ENCODE data around the gene BLNK. TPM values are rescaled to one million over a fixed set of nuclear protein-coding genes. Genes with fewer than 3 reads are reported as not detected.

The BLNK gene
- total and polyA plus RNA-seq, 2 experiments from 2014 or later = 0.11 TPM; not detected in 1

DNA sequence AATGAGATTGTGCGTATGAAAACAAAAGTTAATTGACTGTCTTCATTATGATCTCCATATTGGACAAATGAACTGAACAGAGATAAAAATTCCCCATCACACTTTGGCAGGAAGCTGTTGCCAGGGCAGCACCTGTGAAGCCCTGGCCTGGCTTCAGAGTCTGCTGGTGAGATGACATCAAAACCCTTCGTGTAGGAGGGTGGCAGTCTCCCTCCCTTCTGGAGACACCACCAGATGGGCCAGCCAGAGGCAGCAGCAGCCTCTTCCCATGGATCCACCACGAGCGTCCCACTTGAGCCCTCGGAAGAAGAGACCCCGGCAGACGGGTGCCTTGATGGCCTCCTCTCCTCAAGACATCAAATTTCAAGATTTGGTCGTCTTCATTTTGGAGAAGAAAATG, 32.9 kb upstream of the BLNK start, which contains the start of gene DNTT (continued):
- TF ChIP-seq, protein P1, sequence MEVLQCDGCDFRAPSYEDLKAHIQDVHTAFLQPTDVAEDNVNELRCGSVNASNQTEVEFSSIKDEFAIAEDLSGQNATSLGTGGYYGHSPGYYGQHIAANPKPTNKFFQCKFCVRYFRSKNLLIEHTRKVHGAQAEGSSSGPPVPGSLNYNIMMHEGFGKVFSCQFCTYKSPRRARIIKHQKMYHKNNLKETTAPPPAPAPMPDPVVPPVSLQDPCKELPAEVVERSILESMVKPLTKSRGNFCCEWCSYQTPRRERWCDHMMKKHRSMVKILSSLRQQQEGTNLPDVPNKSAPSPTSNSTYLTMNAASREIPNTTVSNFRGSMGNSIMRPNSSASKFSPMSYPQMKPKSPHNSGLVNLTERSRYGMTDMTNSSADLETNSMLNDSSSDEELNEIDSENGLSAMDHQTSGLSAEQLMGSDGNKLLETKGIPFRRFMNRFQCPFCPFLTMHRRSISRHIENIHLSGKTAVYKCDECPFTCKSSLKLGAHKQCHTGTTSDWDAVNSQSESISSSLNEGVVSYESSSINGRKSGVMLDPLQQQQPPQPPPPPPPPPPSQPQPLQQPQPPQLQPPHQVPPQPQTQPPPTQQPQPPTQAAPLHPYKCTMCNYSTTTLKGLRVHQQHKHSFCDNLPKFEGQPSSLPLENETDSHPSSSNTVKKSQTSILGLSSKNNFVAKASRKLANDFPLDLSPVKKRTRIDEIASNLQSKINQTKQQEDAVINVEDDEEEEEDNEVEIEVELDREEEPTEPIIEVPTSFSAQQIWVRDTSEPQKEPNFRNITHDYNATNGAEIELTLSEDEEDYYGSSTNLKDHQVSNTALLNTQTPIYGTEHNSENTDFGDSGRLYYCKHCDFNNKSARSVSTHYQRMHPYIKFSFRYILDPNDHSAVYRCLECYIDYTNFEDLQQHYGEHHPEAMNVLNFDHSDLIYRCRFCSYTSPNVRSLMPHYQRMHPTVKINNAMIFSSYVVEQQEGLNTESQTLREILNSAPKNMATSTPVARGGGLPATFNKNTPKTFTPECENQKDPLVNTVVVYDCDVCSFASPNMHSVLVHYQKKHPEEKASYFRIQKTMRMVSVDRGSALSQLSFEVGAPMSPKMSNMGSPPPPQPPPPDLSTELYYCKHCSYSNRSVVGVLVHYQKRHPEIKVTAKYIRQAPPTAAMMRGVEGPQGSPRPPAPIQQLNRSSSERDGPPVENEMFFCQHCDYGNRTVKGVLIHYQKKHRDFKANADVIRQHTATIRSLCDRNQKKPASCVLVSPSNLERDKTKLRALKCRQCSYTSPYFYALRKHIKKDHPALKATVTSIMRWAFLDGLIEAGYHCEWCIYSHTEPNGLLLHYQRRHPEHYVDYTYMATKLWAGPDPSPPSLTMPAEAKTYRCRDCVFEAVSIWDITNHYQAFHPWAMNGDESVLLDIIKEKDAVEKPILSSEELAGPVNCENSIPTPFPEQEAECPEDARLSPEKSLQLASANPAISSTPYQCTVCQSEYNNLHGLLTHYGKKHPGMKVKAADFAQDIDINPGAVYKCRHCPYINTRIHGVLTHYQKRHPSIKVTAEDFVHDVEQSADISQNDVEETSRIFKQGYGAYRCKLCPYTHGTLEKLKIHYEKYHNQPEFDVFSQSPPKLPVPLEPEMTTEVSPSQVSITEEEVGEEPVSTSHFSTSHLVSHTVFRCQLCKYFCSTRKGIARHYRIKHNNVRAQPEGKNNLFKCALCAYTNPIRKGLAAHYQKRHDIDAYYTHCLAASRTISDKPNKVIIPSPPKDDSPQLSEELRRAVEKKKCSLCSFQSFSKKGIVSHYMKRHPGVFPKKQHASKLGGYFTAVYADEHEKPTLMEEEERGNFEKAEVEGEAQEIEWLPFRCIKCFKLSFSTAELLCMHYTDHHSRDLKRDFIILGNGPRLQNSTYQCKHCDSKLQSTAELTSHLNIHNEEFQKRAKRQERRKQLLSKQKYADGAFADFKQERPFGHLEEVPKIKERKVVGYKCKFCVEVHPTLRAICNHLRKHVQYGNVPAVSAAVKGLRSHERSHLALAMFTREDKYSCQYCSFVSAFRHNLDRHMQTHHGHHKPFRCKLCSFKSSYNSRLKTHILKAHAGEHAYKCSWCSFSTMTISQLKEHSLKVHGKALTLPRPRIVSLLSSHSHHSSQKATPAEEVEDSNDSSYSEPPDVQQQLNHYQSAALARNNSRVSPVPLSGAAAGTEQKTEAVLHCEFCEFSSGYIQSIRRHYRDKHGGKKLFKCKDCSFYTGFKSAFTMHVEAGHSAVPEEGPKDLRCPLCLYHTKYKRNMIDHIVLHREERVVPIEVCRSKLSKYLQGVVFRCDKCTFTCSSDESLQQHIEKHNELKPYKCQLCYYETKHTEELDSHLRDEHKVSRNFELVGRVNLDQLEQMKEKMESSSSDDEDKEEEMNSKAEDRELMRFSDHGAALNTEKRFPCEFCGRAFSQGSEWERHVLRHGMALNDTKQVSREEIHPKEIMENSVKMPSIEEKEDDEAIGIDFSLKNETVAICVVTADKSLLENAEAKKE (CRISPR knock-in tag; IDR thresholded peaks at IDR 0.05) = no peak
- no peak for TF ChIP-seq JUNB (IDR thresholded peaks at IDR 0.05; ENCODE audit: unreplicated experiment)

DNA sequence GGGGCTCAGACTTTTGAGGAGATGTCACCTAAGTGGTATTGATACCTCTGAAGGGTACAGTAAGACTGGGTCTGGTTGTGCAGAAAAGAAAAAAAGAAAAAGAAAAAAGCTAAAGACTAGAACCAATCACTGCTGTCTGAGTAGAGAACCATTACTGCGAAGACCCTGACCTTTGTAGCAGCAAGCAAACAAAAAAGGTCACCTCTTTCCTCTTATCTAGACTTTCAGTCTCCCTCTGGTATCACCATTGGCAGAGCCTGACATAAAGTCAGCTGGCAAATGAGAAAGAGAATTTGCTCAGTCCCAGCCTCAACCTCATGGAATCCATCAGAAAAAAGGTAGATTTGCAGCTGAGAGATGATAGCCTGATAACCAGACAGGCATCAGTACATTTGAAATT, 30.2 kb upstream of the BLNK start:
- H2AFZ ChIP-seq = peak overlapping the region; percentile 98; the same call in 1 of the 2 replicates
- H3K4me1 ChIP-seq (ENCODE audit: insufficient read depth) = no peaks in the 10 kb centered on the region
- 0 out of 2 replicates have a peak, but pooled peaks cover 2% of the 10 kb centered on the region for H3K9me2 ChIP-seq (ENCODE audit: insufficient read depth)
- no peak overlapping the region for H3K4me3 Mint-ChIP-seq
- no peaks in the 10 kb centered on the region for H3K79me2 ChIP-seq (replicated peaks; ENCODE audit: insufficient read depth)
- H3K27me3 Mint-ChIP-seq (ENCODE audit: insufficient read depth, low read depth, poor library complexity) = peaks cover 9% of the 10 kb centered on the region
- H3K36me3 ChIP-seq (ENCODE audit: insufficient read depth) = no peaks in the 10 kb centered on the region
- no peaks in the 10 kb centered on the region for H3K9me3 Mint-ChIP-seq
- no peak for TF ChIP-seq STAT1 (IDR thresholded peaks at IDR 0.05; ENCODE audit: unreplicated experiment)
- no peak for TF ChIP-seq ZNF114 (CRISPR knock-in tag; IDR thresholded peaks at IDR 0.05)
- TF ChIP-seq EZH2 (IDR thresholded peaks at IDR 0.05; ENCODE audit: low read depth, unreplicated experiment) = no peak
- no peak for TF ChIP-seq ETS1 (IDR thresholded peaks at IDR 0.05)
- TF ChIP-seq, protein P1 (CRISPR knock-in tag; IDR thresholded peaks at IDR 0.05) = no peak
- TF ChIP-seq, protein P2, sequence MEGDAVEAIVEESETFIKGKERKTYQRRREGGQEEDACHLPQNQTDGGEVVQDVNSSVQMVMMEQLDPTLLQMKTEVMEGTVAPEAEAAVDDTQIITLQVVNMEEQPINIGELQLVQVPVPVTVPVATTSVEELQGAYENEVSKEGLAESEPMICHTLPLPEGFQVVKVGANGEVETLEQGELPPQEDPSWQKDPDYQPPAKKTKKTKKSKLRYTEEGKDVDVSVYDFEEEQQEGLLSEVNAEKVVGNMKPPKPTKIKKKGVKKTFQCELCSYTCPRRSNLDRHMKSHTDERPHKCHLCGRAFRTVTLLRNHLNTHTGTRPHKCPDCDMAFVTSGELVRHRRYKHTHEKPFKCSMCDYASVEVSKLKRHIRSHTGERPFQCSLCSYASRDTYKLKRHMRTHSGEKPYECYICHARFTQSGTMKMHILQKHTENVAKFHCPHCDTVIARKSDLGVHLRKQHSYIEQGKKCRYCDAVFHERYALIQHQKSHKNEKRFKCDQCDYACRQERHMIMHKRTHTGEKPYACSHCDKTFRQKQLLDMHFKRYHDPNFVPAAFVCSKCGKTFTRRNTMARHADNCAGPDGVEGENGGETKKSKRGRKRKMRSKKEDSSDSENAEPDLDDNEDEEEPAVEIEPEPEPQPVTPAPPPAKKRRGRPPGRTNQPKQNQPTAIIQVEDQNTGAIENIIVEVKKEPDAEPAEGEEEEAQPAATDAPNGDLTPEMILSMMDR (conservative IDR thresholded peaks at IDR 0.05; ENCODE audit: low read depth in 2 of 2) = no peak
- no peak overlapping the region for H3K27ac ChIP-seq (ENCODE audit: low read depth)
- no peaks in the 10 kb centered on the region for H4K20me1 ChIP-seq (replicated peaks; ENCODE audit: insufficient read depth)
- no peaks in the 10 kb centered on the region for H3K27me3 ChIP-seq (ENCODE audit: insufficient read depth)
- no peak overlapping the region for H3K4me2 ChIP-seq
- no peaks in the 10 kb centered on the region for H3K36me3 Mint-ChIP-seq (ENCODE audit: low read depth)
- ATAC-seq (no peak), DNase-seq (ENCODE audit: low spot score) (no peak)
- H3K4me1 Mint-ChIP-seq = peaks cover 16% of the 10 kb centered on the region
- no peak overlapping the region for H3K4me3 ChIP-seq
- H3F3A ChIP-seq (replicated peaks; ENCODE audit: low read depth) = no peaks in the 10 kb centered on the region
- H3K27ac Mint-ChIP-seq = no peak overlapping the region
